ENCODE measurements around the gene RETREG3. TPM values are rescaled to one million over a fixed set of nuclear protein-coding genes. Genes with fewer than 3 reads are reported as not detected.
"Not testable (repeated sequence)": the region's sequence is repeated elsewhere in the genome, so short reads cannot be mapped to it uniquely, and the experiment has no call there.

Gene RETREG3
- total and polyA plus RNA-seq, 2 of the 13 experiments (the other 11 are each of a cell fraction or from before 2014, with no cell fraction given): 47.0 to 55.8 TPM

DNA sequence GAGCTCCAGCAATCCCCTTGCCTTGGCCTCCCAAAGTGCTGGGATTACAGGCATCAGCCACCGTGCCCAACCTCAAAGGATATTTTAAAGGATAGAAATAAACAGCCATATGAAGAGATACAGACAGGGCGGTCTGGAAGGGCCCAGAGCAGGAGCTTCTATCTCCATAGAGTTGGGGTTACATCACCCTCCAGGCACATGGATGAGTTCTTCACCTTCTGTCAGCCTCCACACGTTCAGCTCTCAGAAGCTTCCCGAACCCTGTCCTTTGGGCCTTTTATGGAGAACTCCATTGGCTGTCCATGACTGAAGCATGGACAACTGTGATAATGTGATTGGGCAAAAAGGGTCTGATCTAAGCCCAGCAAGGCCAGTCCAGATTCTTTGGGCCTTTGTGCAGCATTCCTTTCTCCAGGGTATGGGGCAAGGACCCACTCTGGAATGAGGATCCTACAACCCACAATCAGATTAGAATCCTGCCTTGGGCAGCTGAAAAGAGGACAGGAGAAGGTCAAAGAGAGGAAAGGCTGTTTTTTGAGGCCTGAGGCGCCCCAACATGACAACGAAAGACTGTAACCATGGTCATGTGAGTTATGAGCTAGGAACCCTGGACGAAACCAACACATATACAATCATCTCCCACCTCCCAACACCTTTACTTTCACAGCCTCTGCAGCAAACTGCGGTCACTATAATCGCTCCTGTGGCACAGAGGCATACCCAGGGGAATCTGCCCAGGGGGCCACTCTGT is 63.2 kb downstream of the RETREG3 start:
- H3K4me2 ChIP-seq (ENCODE audit: low read depth, low read length); CTCF ChIA-PET (ENCODE audit: low intra/inter-chr PET ratio, low total read pairs); H3K4me3 ChIP-seq (replicated peaks in 1 of 3; ENCODE audit: insufficient read depth in 1 of 3, low read depth in 2 of 3, low read length in 3 of 3); H2AFZ ChIP-seq (ENCODE audit: low read length); intact Hi-C loops (cut with micrococcal nuclease; ENCODE audit: unreplicated experiment); H4K20me1 ChIP-seq (ENCODE audit: insufficient read depth, low read length); H3K79me2 ChIP-seq (ENCODE audit: insufficient read depth, low read length); H3K9me3 ChIP-seq (ENCODE audit: low read length); H3K27me3 ChIP-seq (ENCODE audit: control insufficient read depth in 1 of 2, insufficient read depth in 2 of 2, low read length in 2 of 2); in situ Hi-C loops (cut with HindIII; ENCODE audit: extremely low pct_ligation_motif_present, low pct_unique_long_range_greater_than_20kb); BruUV-seq (replicated peaks); DNase-seq (ENCODE audit: low spot score): not testable (repeated sequence)
- Histone ChIP-seq H3K27ac (ENCODE audit: extremely low read length, insufficient read depth, low read length) (peak overlapping the region; percentile 83), H3K4me1 (ENCODE audit: insufficient read depth, low read length) (peaks cover 66% of the 10 kb centered on the region), H3K9ac (ENCODE audit: insufficient read depth, low read depth, low read length) (peak overlapping the region; percentile 59; the same call in 1 of the 2 replicates), H3K36me3 (replicated peaks in 1 of 2; ENCODE audit: control insufficient read depth in 1 of 2, insufficient read depth in 2 of 2, low read length in 2 of 2) (peaks cover 0 to 14% of the 10 kb centered on the region in 2 experiments; a peak in 3 of 5 replicates)
- POLR2A ChIA-PET: interaction anchor here (0.6 to 6.1 kb wide), 7 partner anchors 8 to 413 kb away, joined by 3 to 45 read pairs (median 12); partner anchors contain the start of gene NAGLU
- 89% methylated on average over 9 of the region's 9 CpGs for WGBS (ENCODE audit: low lambda C conversion rate)
- FAIRE-seq (peak; percentile 73), ATAC-seq (peak; percentile 8)
- TF ChIP-seq ZNF605 (CRISPR knock-in tag; IDR thresholded peaks at IDR 0.05): 0 out of 2 replicates have a peak, but pooled peaks have one; percentile 40
- peak in 1 of 2 experiments; percentile 46; a peak in 2 of 4 replicates for TF ChIP-seq POLR2A (IDR thresholded peaks at IDR 0.05; ENCODE audit: insufficient read depth in 1 of 2, low read depth in 2 of 2, low read length in 2 of 2)

DNA sequence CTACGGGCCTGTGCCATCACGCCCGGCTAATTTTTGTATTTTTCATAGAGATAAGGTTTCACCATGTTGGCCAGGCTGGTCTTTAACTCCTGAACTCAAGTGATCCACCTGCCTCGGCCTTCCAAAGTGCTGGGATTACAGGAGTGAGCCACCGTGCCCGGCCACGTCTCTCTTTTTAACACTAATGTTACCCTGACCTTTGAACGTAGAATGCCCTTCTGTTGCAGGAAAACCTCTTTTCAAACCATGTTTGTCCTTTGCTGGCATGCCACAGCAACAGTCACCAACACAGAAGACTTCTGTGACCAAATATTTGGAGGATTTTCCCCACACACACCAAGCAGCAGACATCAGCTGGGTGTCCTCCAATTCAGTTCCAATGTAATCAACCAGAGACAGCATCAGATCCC is 64.3 kb downstream of the RETREG3 start:
- Histone ChIP-seq H3K79me2 (ENCODE audit: insufficient read depth, low read length) (no peaks in the 10 kb centered on the region), H3K4me1 (ENCODE audit: insufficient read depth, low read length) (peaks cover 69% of the 10 kb centered on the region), H3K4me2 (ENCODE audit: low read depth, low read length) (peak overlapping the region; percentile 33), H3K9me3 (ENCODE audit: low read length) (no peaks in the 10 kb centered on the region), H3K27me3 (ENCODE audit: control insufficient read depth in 1 of 2, insufficient read depth in 2 of 2, low read length in 2 of 2) (no peaks in the 10 kb centered on the region), H2AFZ (ENCODE audit: low read length) (no peak overlapping the region), H3K9ac (ENCODE audit: insufficient read depth, low read depth, low read length) (peak overlapping the region; percentile 59), H4K20me1 (ENCODE audit: insufficient read depth, low read length) (no peaks in the 10 kb centered on the region), H3K27ac (ENCODE audit: extremely low read length, insufficient read depth, low read length) (peak overlapping the region; percentile 83), H3K4me3 (replicated peaks in 1 of 3; ENCODE audit: insufficient read depth in 1 of 3, low read depth in 2 of 3, low read length in 3 of 3) (peak overlapping the region in 1 of 3 experiments; percentile 22; a peak in 1 of 6 replicates), H3K36me3 (replicated peaks in 1 of 2; ENCODE audit: control insufficient read depth in 1 of 2, insufficient read depth in 2 of 2, low read length in 2 of 2) (peaks cover 0 to 14% of the 10 kb centered on the region in 2 experiments; a peak in 3 of 5 replicates)
- intact Hi-C loops (cut with micrococcal nuclease; ENCODE audit: unreplicated experiment) (no loop called here), in situ Hi-C loops (cut with HindIII; ENCODE audit: extremely low pct_ligation_motif_present, low pct_unique_long_range_greater_than_20kb) (no loop called here)
- FAIRE-seq (peak; percentile 75), ATAC-seq (peak; percentile 18), DNase-seq (ENCODE audit: low spot score) (peak; percentile 83)
- no TSS peak for BruUV-seq (replicated peaks)
- POLR2A ChIA-PET: interaction anchor here (1.0 to 6.1 kb wide), 6 partner anchors 8 to 22 kb away, joined by 3 to 45 read pairs (median 12); partner anchors contain the start of gene NAGLU
- 36% methylated on average over 8 of the region's 8 CpGs for WGBS (ENCODE audit: low lambda C conversion rate)
- CTCF ChIA-PET (ENCODE audit: low intra/inter-chr PET ratio, low total read pairs): no interaction called here
- TF ChIP-seq EED (CRISPR knock-in tag; IDR thresholded peaks at IDR 0.05) (no peak), FOXC1 (CRISPR knock-in tag; IDR thresholded peaks at IDR 0.05; ENCODE audit: borderline replicate concordance) (peak; percentile 46; the same call in 1 of the 2 replicates), DPF2 (CRISPR knock-in tag; IDR thresholded peaks at IDR 0.05; ENCODE audit: borderline replicate concordance, low read depth) (peak; percentile 52; the same call in 1 of the 2 replicates), GZF1 (CRISPR knock-in tag; IDR thresholded peaks at IDR 0.05) (0 out of 2 replicates have a peak, but pooled peaks have one; percentile 55), MED1 (CRISPR knock-in tag; IDR thresholded peaks at IDR 0.05) (peak; percentile 68)
- TF ChIP-seq, protein P1, sequence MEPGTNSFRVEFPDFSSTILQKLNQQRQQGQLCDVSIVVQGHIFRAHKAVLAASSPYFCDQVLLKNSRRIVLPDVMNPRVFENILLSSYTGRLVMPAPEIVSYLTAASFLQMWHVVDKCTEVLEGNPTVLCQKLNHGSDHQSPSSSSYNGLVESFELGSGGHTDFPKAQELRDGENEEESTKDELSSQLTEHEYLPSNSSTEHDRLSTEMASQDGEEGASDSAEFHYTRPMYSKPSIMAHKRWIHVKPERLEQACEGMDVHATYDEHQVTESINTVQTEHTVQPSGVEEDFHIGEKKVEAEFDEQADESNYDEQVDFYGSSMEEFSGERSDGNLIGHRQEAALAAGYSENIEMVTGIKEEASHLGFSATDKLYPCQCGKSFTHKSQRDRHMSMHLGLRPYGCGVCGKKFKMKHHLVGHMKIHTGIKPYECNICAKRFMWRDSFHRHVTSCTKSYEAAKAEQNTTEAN (CRISPR knock-in tag; conservative IDR thresholded peaks at IDR 0.05): peak; percentile 52; the same call in 1 of the 2 replicates
- TF ChIP-seq, protein P2, sequence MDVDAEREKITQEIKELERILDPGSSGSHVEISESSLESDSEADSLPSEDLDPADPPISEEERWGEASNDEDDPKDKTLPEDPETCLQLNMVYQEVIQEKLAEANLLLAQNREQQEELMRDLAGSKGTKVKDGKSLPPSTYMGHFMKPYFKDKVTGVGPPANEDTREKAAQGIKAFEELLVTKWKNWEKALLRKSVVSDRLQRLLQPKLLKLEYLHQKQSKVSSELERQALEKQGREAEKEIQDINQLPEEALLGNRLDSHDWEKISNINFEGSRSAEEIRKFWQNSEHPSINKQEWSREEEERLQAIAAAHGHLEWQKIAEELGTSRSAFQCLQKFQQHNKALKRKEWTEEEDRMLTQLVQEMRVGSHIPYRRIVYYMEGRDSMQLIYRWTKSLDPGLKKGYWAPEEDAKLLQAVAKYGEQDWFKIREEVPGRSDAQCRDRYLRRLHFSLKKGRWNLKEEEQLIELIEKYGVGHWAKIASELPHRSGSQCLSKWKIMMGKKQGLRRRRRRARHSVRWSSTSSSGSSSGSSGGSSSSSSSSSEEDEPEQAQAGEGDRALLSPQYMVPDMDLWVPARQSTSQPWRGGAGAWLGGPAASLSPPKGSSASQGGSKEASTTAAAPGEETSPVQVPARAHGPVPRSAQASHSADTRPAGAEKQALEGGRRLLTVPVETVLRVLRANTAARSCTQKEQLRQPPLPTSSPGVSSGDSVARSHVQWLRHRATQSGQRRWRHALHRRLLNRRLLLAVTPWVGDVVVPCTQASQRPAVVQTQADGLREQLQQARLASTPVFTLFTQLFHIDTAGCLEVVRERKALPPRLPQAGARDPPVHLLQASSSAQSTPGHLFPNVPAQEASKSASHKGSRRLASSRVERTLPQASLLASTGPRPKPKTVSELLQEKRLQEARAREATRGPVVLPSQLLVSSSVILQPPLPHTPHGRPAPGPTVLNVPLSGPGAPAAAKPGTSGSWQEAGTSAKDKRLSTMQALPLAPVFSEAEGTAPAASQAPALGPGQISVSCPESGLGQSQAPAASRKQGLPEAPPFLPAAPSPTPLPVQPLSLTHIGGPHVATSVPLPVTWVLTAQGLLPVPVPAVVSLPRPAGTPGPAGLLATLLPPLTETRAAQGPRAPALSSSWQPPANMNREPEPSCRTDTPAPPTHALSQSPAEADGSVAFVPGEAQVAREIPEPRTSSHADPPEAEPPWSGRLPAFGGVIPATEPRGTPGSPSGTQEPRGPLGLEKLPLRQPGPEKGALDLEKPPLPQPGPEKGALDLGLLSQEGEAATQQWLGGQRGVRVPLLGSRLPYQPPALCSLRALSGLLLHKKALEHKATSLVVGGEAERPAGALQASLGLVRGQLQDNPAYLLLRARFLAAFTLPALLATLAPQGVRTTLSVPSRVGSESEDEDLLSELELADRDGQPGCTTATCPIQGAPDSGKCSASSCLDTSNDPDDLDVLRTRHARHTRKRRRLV (CRISPR knock-in tag; IDR thresholded peaks at IDR 0.05): no peak

All from HepG2 (cell line).